Stimulated activated CD8-positive, alpha-beta memory T cell treated with anti-CD3 and anti-CD28 coated beads, Interleukin-4, amount 100 ng/mL, for 48 hours (primary cell): Measurements from ENCODE around the gene ZCCHC14.
"Not testable (repeated sequence)": the region's sequence is repeated elsewhere in the genome, so short reads cannot be mapped to it uniquely, and the experiment has no call there.

ENCODE experiments used
- DNase-seq: peaks from one replicate; pipeline ENCODE4 v3.0.0-alpha.2; 2020

The ZCCHC14 gene

DNA sequence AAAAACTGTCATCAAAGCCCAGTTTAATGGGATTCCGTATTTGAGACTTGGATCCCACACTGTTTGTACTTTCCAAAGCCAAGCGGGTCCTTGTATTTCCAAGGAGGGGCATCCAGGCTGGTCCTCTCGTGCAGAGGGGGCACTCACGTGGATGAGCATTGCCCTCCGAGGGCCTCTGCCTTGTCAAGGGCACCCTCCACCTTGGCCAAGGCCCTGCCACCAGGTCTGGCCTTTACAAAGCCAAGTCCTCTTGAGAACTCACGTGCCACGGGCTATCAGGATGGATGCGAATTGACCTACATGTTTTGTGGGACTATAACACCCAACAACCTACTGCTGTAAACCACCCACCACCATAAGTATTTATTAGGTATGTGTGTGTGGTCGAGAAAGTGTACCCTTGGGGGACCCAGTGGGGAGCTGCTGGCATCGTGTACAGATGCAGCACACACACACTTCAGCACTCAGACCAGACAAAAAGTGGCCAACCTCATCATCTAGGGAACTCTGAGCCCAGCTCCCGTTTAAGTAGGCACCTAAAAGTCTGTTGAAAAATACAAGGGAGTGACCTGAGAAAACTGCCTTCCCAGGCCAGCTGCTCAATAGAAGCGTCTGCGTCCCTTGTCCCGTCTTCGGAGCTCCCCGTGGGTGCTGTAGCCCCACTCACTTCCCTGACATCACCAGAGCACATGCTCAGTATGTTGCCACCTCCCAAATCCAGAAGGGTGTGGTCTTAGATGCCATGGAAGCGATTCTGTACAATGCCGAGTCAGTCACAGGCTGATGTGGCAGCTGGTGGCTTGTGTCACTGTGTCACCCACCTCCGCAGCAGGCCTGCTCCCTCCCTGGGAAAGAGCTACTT lies 87.8 kb downstream of the ZCCHC14 start:
- DNase-seq = no peak

DNA sequence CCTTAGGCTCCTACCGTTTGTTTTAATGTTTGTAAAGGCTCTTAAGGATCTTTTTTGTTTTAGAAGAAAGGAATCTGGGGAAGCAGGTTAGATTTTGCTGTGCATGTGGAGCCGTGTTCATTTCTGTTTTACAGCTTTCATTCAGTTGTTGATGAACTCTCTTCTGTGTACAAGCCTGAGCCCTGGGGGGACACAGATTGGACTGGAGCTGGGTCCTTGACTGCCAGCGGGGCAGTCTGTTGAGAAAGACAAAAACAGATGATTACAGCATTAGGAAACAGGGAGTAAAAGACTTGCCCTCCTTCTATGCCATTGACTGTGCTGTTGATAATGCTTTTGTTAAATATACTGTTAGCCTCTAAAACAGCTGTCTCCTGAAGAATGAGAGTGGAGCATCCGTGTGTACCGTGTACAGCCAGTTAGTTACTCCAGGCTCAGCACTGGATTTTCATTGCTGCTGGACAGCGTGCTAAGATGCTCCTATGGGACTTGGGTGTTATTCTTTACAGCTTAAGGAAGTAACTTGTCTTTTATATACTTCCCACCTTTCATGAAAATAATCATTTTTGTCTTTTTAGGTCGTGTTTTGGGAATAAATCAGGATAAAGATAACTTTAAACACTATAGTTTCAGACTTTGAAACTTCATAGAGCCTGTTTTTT lies 97.5 kb downstream of the ZCCHC14 start:
- DNase-seq = no peak

DNA sequence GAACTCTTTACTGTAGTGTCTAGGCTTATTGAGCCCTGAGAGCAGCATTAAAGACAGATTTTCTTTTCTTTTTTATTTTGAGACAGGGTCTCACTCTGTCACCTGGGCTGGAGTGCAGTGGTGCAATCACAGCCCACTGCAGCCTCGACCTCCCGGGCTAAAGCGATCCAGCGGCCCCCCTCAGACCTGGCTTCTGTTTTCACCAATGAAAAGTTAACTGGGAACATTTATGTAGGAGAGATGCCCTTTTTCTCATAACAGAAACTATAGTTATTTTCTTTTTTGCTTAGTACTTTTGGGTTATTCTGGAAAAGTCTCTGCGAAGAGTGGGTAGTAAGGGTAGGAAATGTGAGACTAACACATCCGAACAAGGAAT lies 99.2 kb downstream of the ZCCHC14 start:
- DNase-seq = no peak

DNA sequence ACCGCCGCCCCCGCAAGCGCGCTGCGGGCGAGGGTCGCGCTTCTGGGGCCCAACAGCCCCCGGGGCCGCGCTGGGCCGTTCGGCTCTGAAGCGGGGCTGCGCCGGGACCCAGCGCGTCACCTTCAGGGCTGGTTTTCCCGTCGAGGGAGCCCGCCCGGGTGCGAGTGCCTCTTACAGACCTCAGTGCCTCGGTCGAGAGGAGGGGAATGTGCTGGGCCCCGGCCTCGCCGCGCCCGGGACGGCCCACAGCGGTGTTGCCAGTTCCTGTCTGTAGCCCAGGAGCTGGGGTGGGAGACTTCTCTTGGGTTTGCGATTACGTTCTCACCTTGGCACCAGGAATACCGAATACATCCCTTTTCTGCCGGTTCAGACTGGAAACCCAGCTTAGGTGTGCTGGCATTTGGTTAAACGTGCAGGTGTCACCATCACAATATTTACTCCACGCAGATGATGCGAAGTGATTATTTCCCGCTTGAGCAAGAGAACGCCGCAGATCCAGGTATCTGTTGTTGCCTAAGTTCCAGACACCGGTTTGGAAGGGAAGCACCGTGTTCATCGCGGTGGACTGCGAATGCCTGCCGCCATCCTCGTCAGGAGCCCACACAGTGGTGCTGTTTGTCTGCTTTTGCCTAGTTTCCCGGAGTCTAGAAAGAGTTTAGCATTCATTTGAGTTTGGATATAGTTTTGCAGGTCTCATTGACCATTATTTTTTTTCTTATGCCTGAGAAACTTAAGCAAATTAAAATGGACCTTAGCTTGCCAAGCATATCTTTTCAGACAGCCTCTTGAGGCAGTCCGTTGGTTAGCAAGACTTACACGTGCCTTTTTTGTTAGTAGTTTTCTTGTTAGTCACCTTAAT lies 99.8 kb downstream of the ZCCHC14 start:
- DNase-seq = peak; percentile 65

DNA sequence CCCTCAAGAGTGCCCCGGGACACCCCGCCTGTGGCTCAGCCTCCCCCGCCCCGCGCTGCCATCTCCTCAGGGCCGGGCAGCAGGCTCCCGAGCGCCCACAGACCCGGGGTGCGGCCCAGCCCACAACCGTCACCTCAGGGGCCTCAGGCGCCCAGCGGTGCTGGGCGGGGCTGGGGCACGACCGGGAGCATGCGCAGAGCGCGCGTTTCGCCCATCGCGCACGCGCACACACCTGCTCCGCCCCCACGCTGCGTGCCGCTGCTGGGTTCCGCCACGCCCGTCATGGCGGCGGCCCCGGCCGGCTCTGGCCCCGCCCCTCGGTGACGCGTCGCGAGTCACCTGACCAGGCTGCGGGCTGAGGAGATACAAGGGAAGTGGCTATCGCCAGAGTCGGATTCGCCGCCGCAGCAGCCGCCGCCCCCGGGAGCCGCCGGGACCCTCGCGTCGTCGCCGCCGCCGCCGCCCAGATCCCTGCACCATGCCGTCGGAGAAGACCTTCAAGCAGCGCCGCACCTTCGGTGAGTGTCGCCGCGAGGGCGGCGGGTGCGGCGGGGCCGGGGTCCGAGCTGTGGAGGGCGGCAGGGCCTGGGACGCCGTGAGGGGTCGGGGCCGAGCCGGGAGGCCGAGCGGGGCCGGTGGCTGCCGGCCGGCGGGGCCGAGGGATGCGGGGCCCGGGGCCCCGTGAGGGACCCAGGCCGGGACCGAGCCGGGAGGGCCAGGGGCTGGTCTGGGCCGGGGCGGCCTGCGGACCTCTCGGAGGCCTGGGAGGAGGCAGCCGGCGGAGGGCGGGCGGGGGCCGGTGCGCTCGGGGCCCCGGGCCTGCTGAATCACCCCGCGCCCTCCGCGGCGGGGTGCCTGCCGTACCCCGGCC lies 100.6 kb downstream of the ZCCHC14 start, which contains the start of gene MAP1LC3B:
Gene MAP1LC3B (plus strand): TSS at position 387 of the 871 bp plus-strand sequence. CDS start 92 bp downstream, at position 479.
- peak; percentile 98 for DNase-seq

DNA sequence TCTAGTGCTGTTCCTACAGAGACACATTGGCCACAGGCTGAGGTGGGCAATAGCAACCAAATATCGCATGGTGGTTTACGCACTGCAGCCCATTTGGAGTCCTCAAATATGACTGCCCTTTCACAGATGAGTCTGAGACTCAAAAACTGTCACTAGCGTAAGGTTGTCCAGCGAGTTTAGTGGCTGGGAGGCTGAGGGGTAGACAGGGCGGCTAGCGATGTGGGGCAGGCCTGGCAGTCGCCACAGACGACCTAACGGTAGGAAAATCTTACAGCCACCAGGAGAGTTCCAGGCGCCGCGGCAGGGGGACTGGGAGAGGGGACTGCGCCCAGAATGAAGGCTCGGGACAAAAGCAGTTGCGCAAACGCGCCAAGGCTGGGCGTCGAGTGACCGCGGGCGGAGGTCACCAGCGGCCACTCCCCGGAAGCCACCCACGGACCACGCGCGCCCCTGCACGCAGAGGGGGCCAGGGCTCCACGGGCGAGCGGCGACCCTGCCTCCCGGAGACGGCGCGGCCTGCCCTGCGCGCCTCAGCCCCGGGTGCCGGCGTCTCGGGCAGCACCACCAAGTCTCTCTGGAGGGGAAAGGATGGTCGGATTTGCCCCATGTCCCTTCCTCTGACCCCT lies 101.4 kb downstream of the ZCCHC14 start:
- DNase-seq = peak; percentile 58

DNA sequence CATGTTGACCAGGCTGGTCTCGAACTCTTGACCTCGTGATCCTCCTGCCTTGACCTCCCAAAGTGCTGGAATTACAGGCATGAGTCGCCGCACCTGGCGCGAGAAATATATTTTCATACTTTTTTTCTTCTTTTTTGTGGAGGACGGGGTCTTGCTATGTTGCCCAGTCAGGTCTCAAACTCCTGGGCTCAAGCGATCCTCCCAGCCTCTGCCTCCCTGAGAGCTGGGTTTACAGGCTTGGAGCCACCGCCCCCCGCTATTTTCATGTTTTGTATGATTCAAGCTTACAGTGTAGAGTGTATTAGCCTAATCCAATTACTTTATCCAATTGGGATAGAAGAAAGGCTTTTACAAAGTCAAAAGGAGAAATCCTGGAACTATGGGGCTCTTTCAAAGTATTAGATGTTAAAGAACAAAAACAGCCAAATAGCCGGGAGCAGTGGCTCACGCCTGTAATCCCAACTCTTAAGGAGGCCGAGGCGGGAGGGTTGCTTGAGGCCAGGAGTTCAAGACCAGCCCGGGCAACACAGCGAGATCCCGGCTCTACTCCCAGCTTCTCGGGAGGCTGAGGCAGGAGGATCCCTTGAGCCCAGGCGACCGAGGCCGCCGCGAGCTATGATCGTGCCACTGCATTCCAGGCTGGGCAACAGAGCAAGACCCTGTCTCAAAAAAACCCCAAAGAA lies 102.0 kb downstream of the ZCCHC14 start:
- no peak for DNase-seq

DNA sequence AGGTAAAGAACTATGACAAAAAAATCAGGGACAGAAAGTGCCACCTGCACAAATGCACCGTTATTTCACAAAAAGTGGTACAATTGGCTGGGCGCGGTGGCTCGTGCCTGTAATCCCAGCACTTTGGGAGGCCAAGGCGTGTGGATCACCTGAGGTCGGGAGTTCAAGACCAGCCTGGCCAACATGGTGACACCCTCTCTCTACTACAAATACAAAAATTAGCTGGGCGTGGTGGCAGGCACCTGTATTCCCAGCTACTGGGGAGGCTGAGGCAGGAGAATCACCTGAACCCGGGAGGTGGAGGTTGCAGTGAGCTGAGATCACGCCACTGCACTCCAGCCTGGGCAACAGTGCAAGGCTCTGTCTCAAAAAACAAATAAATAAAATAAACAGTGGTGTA lies 102.9 kb downstream of the ZCCHC14 start:
- not testable (repeated sequence) for DNase-seq

DNA sequence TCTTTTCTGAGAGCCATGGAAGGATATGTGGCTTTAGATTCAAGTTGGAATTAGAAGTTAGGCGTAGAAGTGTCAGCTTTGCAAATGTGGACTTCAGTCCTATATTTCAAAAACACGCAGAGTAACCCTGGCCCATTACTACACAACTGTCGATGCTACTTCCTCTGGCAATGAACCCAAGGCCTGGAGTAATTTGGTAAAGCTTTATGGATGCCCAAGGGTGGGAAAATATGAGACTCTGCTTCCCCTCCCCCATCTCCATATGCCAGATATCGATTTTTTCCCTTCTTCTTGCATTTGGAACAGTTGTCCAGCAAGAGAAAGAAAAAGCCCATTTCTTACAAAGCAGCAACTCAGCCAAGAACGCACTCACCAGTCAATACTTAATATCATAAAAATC lies 103.6 kb downstream of the ZCCHC14 start:
- no peak for DNase-seq

DNA sequence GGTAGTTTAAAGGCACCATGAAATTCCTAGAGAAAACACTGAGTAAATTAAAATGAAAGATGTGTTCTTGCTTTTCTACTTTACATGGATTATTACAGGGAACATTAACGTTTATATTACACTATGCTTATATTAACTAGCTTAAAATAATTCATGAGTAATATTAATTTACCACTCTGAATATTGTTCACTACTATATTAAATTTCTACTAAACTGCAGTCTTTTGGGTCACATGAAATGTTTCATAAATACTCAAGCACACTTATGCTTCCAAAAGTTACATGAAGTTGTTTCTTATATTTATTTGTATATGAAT lies 104.0 kb downstream of the ZCCHC14 start:
- no peak for DNase-seq

DNA sequence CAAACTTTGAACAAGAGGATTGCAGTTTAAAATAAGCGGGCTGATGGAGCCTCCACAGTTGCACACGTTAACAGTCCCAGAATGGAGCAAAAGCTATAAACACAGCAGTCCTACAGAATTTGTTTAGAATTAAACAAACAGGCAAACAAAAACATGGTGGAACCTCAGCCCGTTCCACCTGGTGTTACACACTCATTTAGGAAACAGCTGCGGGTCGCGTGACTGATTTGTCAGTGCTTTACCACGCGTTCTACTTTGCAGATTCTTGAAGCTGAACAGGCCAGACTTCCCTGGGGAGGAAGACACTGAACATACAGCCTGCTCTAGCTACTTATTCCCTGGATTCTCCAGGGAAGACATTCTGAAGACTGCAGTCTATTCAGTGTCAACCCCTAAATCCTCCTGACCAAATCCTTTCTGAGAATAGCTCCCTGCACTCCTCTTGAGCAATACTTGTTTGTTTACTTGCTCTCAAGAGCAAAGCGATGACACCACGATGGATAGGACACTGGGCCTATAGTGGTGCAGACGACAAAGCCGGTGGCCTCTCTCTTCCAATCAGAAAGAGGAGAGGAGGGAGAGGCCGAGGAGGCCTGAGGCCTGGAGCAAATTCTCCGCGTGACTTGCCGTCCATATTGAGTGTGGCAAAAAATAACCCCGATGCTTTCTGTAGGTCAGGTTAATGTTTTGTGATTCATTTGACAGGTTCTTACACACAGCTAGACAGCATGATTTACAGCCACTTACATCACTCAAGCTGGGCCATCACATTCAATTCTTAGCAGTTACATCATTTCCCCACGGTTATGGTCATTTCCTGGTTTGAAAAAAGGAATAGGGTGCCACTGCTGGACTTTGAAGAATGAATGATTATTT lies 104.6 kb downstream of the ZCCHC14 start:
- peak; percentile 86 for DNase-seq

DNA sequence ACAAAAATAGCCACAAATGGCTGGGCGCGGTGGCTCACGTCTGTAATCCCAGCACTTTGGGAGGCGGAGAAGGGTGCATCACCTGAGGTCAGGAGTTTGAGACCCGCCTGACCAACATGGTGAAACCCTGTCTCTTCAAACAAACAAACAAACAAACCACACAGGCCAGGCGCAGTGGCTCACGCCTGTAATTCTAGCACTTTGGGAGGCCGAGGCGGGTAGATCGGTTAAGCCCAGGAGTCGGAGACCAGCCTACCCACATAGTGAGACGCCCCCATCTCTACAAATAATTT lies 108.0 kb downstream of the ZCCHC14 start:
- not testable (repeated sequence) for DNase-seq

DNA sequence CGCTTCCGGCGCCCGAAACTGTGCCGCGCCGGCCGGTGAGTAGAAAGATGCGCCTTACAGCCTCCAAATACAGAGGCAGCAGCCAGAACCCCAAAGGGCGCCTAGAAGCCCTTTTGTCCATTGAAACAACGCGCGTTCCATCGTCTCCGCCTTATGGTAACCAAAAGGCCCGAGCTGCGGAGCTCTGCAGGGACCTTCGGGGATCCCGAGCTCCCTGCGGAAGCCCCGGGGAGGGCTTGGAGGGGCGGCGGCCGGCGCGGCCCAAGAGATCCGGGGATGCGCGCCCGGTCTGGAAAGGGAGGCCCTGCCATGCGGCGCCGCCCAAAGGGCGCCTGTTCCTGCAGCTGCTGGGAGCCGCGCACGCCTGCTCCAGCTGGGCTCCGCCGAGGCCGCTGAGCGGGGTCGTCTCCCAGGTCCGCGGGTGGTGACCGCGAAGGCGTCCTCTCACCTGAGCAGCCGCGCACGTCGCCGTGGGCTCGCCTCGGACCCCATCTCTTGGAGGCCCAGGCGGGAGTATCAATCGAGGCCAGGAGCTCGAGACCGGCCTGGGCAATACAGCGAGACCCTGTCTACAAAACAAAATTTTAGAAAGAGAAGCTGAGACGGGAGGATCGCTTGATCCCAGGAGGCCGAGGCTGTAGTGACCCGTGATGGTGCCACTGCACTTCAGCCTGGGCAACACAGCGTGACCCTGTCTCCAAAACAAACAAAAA lies 108.5 kb downstream of the ZCCHC14 start:
- DNase-seq = no peak

DNA sequence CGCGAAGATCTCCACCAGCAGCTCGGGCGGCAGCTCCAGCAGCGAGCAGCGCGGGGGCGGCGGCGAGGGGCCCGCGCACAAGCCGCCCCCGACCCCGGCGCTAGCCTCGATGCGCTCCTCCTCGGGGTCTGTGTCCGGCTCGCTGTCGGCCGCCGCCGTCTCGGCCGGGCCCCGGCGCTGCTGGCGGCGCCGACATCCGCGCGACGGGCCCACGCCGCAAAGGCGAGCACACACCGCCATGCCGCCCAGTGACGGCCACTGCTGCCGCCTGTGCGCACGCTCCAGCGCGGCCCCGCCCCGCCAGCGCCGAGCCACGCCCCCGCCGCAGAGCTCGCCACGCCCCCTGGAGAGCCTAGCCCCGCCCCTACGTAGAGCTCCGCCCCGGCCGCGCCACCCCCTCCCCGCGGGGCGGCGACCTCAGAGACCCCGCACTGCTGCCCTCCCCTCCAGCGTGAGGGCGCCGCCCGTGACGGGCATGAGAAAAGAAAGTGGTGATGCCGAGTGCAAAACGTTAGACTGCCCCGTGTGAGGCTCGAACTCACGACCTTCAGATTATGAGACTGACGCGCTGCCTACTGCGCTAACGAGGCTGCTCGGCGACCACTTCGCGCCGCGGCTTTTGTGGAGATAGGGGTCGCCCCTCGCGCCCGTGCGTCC lies 109.2 kb downstream of the ZCCHC14 start, which contains the start of gene FBXO31:
Gene FBXO31 (minus strand): TSS at position 272 of the 657 bp plus-strand sequence. CDS start 32 bp downstream, at position 240.
- peak; percentile 95 for DNase-seq

DNA sequence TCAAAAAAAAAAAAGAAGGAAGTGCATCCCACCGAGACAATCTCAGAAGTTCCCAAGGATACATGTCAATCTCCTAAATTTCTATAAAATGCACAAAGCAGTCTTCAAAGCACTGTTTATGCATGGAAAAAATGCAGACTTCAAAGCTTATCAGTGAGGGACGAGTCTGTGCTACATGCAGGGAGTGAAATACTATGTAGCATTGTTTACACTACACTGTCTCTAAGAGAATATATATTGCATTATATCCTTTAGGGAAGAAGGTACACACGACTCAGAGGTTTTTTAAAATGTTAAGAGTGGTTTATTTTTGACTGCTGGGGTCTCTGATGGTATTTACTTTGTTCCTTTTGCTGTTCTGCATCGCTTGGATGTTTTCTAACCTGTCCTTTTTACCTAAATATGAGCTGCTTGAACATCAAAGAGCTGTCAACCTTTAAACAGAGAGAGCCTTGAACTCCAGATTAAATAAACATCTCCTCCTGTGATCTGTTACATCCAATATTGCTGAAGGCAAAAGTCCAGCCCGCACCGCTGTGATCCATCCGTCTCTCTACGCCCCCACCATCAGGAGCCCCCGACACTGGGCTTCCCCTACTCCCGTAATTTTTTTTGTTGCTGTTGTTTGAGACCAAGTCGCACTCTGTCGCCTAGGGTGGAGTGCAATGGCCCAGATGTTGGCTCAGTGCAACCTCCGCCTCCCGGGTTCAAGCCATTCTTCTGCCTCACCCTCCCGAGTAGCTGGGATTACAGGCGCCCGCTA lies 110.6 kb downstream of the ZCCHC14 start:
- no peak for DNase-seq

DNA sequence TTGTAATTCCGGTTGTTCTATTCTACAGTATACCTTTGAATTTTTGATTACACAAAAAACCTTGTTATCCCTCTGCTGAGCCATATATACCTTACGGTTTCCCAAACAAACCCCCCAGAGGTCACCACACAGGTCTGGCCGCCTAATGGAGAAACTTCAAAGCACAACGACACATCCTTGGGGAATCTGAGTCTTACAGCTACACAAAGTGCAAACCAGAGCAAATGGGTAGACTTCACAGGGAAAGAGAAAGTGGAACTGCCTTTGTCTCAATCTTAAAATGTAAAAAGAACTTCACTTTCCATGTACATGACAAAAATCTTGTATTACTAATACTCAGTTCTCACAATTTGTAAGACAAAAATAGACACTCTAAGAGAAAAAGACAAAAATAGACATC lies 111.9 kb downstream of the ZCCHC14 start:
- DNase-seq = no peak

DNA sequence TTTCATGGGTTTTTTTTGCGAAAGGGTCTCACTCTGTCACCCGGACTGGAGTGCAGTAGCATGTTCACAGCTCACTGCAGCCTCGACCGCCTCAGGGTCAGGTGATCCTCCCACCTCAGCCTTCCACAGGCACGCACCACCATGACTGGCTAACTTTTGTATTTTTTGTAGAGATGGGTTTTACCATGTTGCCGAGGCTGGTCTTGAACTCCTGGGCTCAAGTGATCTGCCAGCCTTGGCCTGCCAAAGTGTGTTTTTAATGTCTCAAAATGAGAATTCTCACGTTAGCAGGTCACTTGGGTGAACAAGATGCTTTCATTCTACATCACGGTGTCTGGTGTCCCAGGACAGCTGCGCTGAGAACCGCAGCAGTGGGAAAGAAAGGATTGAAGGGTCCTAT lies 112.4 kb downstream of the ZCCHC14 start:
- no peak for DNase-seq

DNA sequence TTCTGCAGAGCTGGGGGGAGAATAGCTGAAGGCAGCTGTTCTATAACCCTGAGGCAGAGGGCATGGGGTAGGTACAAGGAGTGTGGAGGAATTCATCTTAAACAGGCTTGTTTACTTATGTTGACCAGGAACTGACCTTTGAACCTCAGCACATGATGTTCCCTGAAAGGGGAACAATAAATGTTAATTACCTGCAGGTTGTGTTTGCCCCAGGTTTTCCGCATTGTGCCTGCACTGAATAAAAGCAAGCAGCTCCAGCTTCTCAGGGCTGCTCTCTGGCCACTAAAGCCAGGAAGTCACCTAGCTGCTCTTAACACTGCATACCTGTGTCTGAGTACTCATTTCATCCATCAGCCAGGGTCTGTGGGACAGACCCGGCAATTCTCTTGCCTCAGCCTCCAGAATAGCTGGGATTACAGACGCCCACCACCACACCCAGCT lies 113.5 kb downstream of the ZCCHC14 start:
- DNase-seq = not testable (repeated sequence)
